Stimulated activated CD8-positive, alpha-beta memory T cell treated with anti-CD3 and anti-CD28 coated beads, Interleukin-7, amount 100 ng/mL, for 1 hour (primary cell): ENCODE data around the gene TBL2.
A peak's percentile ranks its signal among the peaks of the same experiment; 100 is the strongest.
"Not testable (repeated sequence)": the region's sequence is repeated elsewhere in the genome, so short reads cannot be mapped to it uniquely, and the experiment has no call there.

ENCODE experiments used
- DNase-seq, 2 donors: peaks; one replicate each; pipeline ENCODE4 v3.0.0-alpha.2; 2020; ENCODE audit warnings: low read depth in 2 of 2

Gene TBL2, protein sequence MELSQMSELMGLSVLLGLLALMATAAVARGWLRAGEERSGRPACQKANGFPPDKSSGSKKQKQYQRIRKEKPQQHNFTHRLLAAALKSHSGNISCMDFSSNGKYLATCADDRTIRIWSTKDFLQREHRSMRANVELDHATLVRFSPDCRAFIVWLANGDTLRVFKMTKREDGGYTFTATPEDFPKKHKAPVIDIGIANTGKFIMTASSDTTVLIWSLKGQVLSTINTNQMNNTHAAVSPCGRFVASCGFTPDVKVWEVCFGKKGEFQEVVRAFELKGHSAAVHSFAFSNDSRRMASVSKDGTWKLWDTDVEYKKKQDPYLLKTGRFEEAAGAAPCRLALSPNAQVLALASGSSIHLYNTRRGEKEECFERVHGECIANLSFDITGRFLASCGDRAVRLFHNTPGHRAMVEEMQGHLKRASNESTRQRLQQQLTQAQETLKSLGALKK

GRCh38 chr7:73578342-73579128 is at the start of gene TBL2:
TBL2 (minus strand) TSS chr7:73578579; CDS start chr7:73578549, 30 bp downstream.
- peak; percentile 96 to 97 for DNase-seq

DNA sequence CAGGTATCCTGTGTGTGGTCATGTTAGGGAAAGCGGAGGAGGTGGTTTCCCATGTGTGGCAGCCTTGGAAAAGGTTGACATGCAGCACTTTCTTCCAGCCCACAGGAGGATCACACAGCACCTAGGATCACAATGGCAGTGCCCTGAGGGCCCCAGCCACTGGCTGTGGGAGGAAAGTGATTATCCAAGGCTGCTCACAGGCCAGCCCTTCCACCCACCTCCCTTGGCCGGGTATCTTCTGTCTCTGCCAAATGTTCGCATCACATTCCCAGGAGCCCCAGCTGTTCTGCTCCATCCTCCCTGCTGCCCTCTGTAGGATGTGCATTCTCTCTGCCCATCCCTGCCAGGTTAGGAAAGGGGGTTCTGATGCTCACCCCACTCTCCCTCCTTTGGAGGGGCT is 48.4 kb upstream of the TBL2 start:
- DNase-seq = no peak

GRCh38 chr7:73625276-73625675 is 46.9 kb upstream of the TBL2 start:
- DNase-seq = no peak

GRCh38 chr7:73624669-73625001 is 46.3 kb upstream of the TBL2 start:
- DNase-seq = no peak

DNA sequence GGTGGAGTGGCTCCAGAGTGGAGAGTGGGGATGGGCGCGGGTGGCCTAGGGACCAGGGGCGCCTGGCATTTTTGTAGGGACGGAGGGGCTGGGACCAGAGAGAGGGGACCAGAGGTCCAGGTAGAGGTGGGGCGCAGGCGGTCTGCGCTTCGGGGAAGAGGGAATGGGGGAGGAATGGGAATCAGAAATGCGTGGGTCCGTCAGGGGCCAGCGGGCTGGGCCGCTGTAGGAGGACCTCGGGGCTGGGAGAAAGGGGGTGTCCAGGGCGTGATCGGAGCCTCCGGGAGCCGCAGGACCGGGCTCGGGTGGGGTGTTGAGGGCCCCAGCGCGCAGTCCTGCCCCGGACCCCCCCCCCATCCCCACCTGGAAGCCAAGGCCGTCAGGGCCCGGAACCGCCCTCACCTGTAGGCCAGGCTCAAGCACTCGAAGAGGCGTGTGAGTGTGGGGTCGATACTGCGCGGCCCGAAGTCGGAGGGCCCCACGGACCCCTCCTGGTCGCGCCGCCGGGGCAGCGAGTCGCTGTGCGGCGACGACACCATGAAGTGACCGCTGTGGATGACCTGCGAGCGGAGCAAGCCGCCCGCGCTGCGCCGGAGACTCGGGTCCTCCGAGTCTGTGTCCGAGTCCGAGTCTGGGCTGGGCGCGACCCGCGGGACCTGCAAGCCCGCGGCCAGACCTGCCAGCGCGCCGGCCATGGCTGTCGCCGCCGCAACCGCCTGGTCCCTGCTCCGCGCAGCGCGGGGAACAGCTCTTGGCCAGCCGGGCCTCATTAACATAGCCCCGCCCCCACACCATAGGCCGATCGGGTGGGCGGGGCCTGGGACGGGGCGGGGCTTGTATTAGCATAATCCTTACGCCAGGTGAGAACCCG is 45.7 kb upstream of the TBL2 start, which contains the start of gene MLXIPL:
TSS of gene MLXIPL (minus strand) at position 725 of the 871 bp plus-strand sequence. CDS start at position 695, 30 bp downstream.
- peak in 1 of 2 donors; percentile 7 for DNase-seq

DNA sequence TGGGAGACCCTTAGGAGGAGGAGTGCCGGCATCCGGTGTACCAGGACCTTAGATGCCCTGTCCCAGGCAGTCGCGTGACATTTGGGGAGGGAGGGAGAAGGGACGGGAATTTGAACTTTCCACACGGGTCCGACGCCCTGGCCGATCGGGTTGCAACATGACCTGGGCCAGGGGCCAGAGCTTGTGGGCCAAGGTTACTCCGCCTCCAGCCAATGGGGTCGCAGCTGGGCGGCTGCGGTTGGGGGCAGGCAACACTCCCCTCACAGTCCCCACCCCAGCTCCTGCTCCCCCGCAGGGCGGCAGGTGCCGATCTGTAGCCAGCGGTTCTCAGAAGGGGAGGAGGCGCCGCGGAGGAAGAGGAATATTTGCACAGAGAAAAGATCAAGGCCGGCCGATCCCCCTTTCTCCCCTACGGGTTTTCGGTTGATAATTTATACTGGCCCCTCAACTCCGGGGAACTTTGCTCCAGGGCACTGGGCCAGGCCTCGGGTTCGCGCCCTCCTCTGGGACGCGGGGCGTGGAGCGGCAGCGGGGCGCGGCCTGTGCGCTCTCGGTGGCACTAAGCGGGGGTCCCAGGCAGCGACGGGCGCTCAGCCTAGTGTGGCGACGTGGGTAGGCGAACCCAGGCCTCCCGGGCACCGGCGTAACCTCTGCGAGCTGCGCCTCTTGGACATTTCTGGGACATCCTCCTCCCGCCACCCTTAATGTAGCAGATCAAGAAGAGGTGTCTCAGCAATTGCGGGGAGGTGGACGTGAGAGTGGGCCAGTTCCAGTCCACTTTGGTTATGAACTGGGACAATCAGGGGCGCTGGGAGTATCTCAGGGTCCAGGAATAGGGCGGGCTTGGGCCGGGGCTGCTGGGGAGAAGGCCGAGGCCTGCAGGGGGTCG is 44.8 kb upstream of the TBL2 start:
- DNase-seq = no peak

DNA sequence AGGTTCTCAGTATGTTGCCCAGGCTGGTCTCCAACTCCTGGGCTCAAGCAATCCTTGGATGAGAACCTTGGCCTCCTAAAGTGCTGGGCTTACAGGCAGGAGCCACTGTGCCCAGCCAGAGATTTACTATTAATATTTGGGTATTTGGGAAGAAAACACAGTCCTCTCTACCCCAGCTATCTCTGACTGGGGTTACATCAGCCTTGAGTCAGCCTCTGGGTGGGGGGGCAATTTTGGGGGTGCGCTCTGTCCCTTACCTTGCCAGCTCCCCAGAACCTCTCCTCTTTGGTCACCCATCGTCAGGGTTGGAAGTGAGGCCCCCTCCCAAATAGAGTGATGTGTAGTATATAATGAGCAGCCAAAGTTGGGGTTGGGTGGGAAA is 44.1 kb upstream of the TBL2 start:
- DNase-seq = no peak

- no peak for DNase-seq
Measured at GRCh38 chr7:73621168-73622063, 43.0 kb upstream of the TBL2 start.

DNA sequence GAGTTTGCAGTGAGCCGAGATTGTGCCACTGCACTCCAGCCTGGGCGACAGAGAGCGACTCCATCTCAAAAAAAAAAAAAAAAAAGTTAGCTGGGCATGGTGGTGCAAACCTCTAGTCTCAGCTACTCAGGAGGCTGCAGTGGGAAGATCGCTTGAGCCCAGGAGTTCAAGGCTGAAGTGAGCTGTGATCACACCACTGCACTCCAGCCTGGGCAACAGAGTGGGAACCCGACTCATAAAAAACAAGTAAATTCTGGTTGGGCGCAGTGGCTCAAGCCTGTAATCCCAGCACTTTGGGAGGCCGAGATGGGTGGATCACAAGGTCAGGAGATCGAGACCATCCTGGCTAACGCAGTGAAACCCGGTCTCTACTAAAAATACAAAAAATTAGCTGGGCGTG is 41.0 kb upstream of the TBL2 start:
- not testable (repeated sequence) for DNase-seq

GRCh38 chr7:73618538-73618937 is 40.2 kb upstream of the TBL2 start:
- DNase-seq = no peak

GRCh38 chr7:73617520-73617919 is 39.1 kb upstream of the TBL2 start:
- not testable (repeated sequence) for DNase-seq

DNA sequence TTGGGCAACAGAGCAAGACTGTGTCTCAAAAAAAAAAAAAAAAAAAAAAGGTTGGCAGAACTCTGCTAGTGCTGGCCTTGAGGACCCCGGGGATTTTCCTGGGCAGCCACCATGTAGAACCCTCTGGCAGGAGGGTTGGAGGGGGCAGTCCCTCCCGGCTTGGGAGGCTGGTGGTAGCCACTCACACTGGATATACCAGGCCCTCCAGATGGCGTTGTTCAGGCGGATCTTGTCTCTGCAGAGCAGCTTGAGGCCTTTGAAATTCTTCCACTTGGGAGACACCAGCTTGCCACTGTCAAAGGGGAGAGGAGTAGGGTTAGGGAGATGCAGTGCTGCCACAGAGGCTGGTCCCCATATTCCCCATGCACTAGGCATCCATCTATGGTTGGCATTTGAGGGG is 37.5 kb upstream of the TBL2 start:
- DNase-seq = no peak

DNA sequence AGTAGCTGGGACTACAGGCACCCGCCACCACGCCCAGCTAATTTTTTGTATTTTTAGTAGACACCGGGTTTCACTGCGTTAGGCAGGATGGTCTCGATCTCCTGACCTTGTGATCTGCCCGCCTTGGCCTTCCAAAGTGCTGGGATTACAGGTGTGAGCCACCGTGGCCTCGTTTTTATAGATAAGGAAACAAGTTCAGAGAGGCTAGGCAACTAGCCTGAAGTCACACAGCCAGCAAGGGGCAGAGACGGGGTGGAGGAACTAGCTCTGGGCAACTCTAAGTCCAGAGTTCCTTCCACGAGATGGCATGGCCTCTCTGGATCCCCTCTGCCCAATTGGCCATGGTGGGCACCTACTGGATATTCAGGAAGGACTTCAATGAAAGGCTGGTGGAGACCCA is 36.6 kb upstream of the TBL2 start:
- not testable (repeated sequence) for DNase-seq

DNA sequence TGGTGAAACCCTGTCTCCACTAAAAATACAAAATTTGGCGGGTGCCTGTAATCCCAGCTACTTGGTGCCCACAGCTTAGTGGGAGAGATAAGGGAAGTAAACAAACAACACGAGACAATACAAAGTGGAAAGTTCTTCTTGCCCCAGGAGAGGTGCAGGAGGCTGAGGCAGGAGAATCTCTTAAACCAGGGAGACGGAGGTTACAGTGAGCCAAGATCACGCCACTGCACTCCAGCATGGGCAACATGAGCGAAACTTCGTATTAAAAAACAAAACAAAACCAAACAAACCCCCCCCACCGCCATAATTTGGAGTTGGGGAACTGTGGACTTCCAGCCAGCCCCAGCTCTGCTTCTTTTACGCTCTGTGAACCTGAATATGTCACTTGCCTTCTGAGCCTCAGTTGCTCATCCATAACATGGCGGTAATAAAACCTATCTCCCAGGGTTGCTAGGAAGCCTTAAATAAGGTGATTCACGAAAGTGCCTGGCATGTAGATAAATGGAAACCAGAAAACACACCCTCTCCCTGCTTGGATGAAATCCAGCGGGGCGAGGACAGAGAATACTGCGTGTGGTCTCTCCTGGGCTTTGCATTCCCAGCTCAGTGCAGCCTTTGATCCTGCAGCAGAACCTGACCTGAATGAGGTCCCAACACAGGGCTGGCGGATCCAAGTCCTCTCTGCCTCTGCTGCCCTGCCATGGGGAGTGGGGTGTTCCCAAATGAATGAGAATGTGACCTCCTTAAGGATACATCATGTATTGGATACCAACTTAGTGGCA is 35.8 kb upstream of the TBL2 start:
- DNase-seq = no peak

GRCh38 chr7:73612598-73613269 is 34.4 kb upstream of the TBL2 start:
- no peak for DNase-seq

DNA sequence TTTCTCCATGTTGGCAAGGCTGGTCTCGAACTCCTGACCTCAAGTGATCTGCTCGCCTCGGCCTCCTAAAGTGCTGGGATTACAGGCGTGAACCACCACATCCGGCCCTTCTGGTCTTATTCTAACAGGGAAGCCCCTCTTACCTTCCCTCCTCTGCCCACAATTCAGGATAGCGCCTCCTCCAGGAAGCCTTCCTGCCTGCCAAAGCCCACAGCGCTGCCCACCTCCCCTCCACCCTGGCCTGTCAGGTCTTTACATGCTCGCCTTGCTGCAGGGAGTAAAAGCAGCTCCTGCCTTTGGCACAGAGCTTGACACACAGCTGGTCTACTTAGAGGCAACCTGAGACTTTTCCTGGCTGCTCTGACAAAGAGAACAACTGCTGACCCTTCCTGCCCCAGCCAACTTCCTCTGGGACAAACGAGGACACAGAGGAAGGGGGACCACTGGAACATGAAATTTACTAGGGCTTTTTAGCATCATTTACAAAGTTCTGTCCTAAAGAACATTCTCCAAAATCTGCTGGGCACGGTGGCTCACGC is 32.7 kb upstream of the TBL2 start:
- no peak for DNase-seq

- DNase-seq = no peak
Measured at GRCh38 chr7:73610105-73610504, 31.7 kb upstream of the TBL2 start.

DNA sequence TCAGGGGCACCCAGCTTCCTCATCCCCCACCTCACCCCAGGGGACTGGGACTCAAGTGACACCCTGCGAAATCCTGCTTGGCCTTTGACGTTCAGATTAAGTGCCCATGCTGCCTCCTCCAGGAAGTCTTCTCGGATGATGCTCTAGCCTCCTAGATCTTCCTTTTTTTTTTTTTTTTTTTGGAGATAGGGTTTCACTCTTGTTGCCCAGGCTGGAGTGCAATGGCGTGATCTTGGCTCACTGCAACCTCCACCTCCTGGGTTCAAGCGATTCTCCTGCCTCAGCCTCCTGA is 29.3 kb upstream of the TBL2 start:
- not testable (repeated sequence) for DNase-seq
